Smooth muscle cell of the brain vasculature (primary cell): ENCODE measurements around the gene GMPPB.
"Not testable (repeated sequence)": the region's sequence is repeated elsewhere in the genome, so short reads cannot be mapped to it uniquely, and the experiment has no call there.

Source experiments
- DNase-seq: peaks from one replicate; pipeline ENCODE4 v3.0.0-alpha.2; 2012; ENCODE audit warnings: low read depth, low spot score

The GMPPB gene

GRCh38 chr3:49723628-49724551 lies at the start of gene GMPPB:
Gene GMPPB, minus strand, starts transcription at chr3:49723951. Its CDS starts 225 bp downstream, at chr3:49723726.
- DNase-seq, result peak; percentile 89

- DNase-seq, result no peak
These were observed 49.0 kb upstream of the GMPPB start for GRCh38 chr3:49772703-49773102.

- DNase-seq, result no peak
These were observed 47.7 kb upstream of the GMPPB start for GRCh38 chr3:49771340-49771938.

- no peak for DNase-seq
These were observed 46.2 kb upstream of the GMPPB start for GRCh38 chr3:49769926-49770325.

GRCh38 chr3:49769286-49769915 lies 45.6 kb upstream of the GMPPB start:
- no peak for DNase-seq

- DNase-seq, result no peak
These were observed 40.2 kb upstream of the GMPPB start for GRCh38 chr3:49763981-49764380.

GRCh38 chr3:49761661-49762060 lies 37.9 kb upstream of the GMPPB start:
- no peak for DNase-seq

- DNase-seq, result no peak
These were observed 35.5 kb upstream of the GMPPB start for GRCh38 chr3:49759226-49759625.

GRCh38 chr3:49757197-49757596 lies 33.4 kb upstream of the GMPPB start:
- no peak for DNase-seq

- no peak for DNase-seq
These were observed 32.3 kb upstream of the GMPPB start for GRCh38 chr3:49756036-49756435.

GRCh38 chr3:49754536-49754935 lies 30.8 kb upstream of the GMPPB start:
- no peak for DNase-seq

- DNase-seq, result no peak
These were observed 27.8 kb upstream of the GMPPB start for GRCh38 chr3:49751501-49751900.

GRCh38 chr3:49750056-49750455 lies 26.3 kb upstream of the GMPPB start:
- no peak for DNase-seq

GRCh38 chr3:49748874-49749273 lies 25.1 kb upstream of the GMPPB start:
- DNase-seq, result not testable (repeated sequence)

- no peak for DNase-seq
These were observed 24.2 kb upstream of the GMPPB start for GRCh38 chr3:49747792-49748480.

- no peak for DNase-seq
These were observed 22.2 kb upstream of the GMPPB start for GRCh38 chr3:49745986-49746385.

- no peak for DNase-seq
These were observed 16.7 kb upstream of the GMPPB start for GRCh38 chr3:49740427-49740826.

- DNase-seq, result no peak
These were observed 14.4 kb upstream of the GMPPB start for GRCh38 chr3:49738067-49738713.

GRCh38 chr3:49734752-49735151 lies 11.0 kb upstream of the GMPPB start:
- no peak for DNase-seq

- no peak for DNase-seq
These were observed 9.8 kb upstream of the GMPPB start for GRCh38 chr3:49733551-49733950.

- no peak for DNase-seq
These were observed 8.8 kb upstream of the GMPPB start for GRCh38 chr3:49732597-49732996.
